ENCODE results near the gene CALHM5. TPM values are rescaled to one million over a fixed set of nuclear protein-coding genes. Genes with fewer than 3 reads are reported as not detected.

The CALHM5 gene
- total and polyA plus RNA-seq, 9 of the 15 experiments (the other 6 are each of a cell fraction or from before 2014, with no cell fraction given): under 0.01 to 0.05 (median 0.02) TPM; not detected in 2

DNA sequence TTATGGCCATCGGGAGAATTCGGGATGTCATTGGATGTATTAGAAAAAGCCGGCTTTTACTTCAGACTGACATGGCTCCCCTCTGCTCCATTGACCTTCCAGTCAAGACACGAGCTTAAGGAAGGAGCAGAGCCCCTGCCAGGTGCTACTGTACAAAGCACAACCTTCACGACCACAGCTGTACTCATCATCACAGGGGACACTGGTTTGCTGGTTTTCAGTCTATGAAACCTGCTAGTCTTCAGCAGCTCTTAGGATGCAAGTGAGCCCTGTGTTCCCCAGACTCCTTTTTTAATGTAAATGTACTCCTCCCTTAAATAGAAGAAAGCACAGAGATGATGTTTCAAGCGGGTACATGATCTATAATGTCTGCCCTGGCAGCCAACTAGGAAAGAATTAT lies 35.9 kb downstream of the CALHM5 start:
- DNase-seq (ENCODE audit: extremely low read depth in 1 of 4, low spot score in 3 of 4) (no peak), FAIRE-seq (no peak), ATAC-seq (peak; percentile 55)
- Histone ChIP-seq H3K4me3 (no peak overlapping the region), H3K27me3 (ENCODE audit: control insufficient read depth in 2 of 2, insufficient read depth in 2 of 2, low read length in 2 of 2) (peaks cover 8 to 13% of the 10 kb centered on the region in 2 experiments; a peak in 4 of 5 replicates), H3K27ac (ENCODE audit: extremely low read depth, low read depth, low read length) (no peak overlapping the region), H3K36me3 (ENCODE audit: control insufficient read depth, insufficient read depth, low read length) (no peaks in the 10 kb centered on the region), H2AFZ (ENCODE audit: low read depth, low read length) (0 out of 2 replicates have a peak overlapping the region, but pooled peaks have one; percentile 8), H3K79me2 (ENCODE audit: control insufficient read depth, insufficient read depth, low read length) (no peaks in the 10 kb centered on the region), H3K9ac (ENCODE audit: insufficient read depth in 1 of 2, low read depth in 2 of 2, low read length in 2 of 2) (no peak overlapping the region), H3K4me1 (replicated peaks in 1 of 2; ENCODE audit: control insufficient read depth in 2 of 2, insufficient read depth in 2 of 2, low read length in 2 of 2) (no peaks in the 10 kb centered on the region), H3K9me3 (replicated peaks; ENCODE audit: control insufficient read depth, insufficient read depth, low read depth, low read length) (no peaks in the 10 kb centered on the region), H3K4me2 (ENCODE audit: insufficient read depth, low read length) (no peak overlapping the region), H3K9me1 (ENCODE audit: control insufficient read depth, insufficient read depth, low read length) (no peaks in the 10 kb centered on the region), H4K20me1 (replicated peaks; ENCODE audit: control insufficient read depth, insufficient read depth, low read length) (no peaks in the 10 kb centered on the region)
- ChIA-PET CTCF (ENCODE audit: low intra/inter-chr PET ratio) (interaction anchor here (0.6 kb wide), 1 partner anchor 98 kb away, joined by 3 read pairs; no protein-coding TSS in a partner anchor), POLR2A (no interaction called here)
- 9% methylated on average over 6 of the region's 6 CpGs for WGBS (ENCODE audit: insufficient coverage, low coverage, missing lambda C conversion rate)
- no peak for TF ChIP-seq KDM5B (IDR thresholded peaks at IDR 0.05; ENCODE audit: insufficient replicate concordance, low read depth, low read length)
- no peak for TF ChIP-seq CHD2 (IDR thresholded peaks at IDR 0.05; ENCODE audit: low read depth, low read length)
- TF ChIP-seq NFIX (CRISPR knock-in tag; IDR thresholded peaks at IDR 0.05; ENCODE audit: low read depth): no peak
- TF ChIP-seq, protein P1, sequence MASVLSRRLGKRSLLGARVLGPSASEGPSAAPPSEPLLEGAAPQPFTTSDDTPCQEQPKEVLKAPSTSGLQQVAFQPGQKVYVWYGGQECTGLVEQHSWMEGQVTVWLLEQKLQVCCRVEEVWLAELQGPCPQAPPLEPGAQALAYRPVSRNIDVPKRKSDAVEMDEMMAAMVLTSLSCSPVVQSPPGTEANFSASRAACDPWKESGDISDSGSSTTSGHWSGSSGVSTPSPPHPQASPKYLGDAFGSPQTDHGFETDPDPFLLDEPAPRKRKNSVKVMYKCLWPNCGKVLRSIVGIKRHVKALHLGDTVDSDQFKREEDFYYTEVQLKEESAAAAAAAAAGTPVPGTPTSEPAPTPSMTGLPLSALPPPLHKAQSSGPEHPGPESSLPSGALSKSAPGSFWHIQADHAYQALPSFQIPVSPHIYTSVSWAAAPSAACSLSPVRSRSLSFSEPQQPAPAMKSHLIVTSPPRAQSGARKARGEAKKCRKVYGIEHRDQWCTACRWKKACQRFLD (CRISPR knock-in tag; IDR thresholded peaks at IDR 0.05): no peak
- TF ChIP-seq, protein P2, sequence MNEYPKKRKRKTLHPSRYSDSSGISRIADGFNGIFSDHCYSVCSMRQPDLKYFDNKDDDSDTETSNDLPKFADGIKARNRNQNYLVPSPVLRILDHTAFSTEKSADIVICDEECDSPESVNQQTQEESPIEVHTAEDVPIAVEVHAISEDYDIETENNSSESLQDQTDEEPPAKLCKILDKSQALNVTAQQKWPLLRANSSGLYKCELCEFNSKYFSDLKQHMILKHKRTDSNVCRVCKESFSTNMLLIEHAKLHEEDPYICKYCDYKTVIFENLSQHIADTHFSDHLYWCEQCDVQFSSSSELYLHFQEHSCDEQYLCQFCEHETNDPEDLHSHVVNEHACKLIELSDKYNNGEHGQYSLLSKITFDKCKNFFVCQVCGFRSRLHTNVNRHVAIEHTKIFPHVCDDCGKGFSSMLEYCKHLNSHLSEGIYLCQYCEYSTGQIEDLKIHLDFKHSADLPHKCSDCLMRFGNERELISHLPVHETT (CRISPR knock-in tag; conservative IDR thresholded peaks at IDR 0.05 in 1 of 2, IDR thresholded peaks at IDR 0.05 in 1 of 2): no peak
- TF ChIP-seq SP2 (IDR thresholded peaks at IDR 0.05; ENCODE audit: extremely low read depth, low read depth, low read length, poor library complexity, severe bottlenecking): no peak
- no peak for TF ChIP-seq NEUROD1 (IDR thresholded peaks at IDR 0.05; ENCODE audit: borderline replicate concordance, low read depth, low read length, partially characterized antibody)
- TF ChIP-seq ZNF75A (CRISPR knock-in tag; IDR thresholded peaks at IDR 0.05): no peak
- TF ChIP-seq ARNT (IDR thresholded peaks at IDR 0.05): no peak
- TF ChIP-seq ZZZ3 (IDR thresholded peaks at IDR 0.05): no peak
- TF ChIP-seq TBL1XR1 (IDR thresholded peaks at IDR 0.05; ENCODE audit: low read length in 2 of 2): no peak
- TF ChIP-seq TCFL5 (CRISPR knock-in tag; conservative IDR thresholded peaks at IDR 0.05): no peak
- no peak for TF ChIP-seq ZNF561 (CRISPR knock-in tag; conservative IDR thresholded peaks at IDR 0.05)
- TF ChIP-seq ZNF184 (CRISPR knock-in tag; IDR thresholded peaks at IDR 0.05): no peak
- no peak for TF ChIP-seq HIVEP1 (CRISPR knock-in tag; IDR thresholded peaks at IDR 0.05)
- no peak for TF ChIP-seq PHB2 (IDR thresholded peaks at IDR 0.05; ENCODE audit: low read depth)
- no peak for TF ChIP-seq KHSRP (IDR thresholded peaks at IDR 0.05)
- in situ Hi-C loops (cut with MboI): no loop called here
- no TSS peak for BruUV-seq (replicated peaks)
- intact Hi-C loops (cut with micrococcal nuclease): no loop called here
